Spleen (tissue), 11 donors: ENCODE measurements around the gene TPRKB. TPM values are rescaled to one million over a fixed set of nuclear protein-coding genes. Genes with fewer than 3 reads are reported as not detected.
"Not testable (repeated sequence)": the region's sequence is repeated elsewhere in the genome, so short reads cannot be mapped to it uniquely, and the experiment has no call there.

Experiments
- DNase-seq: peaks from one replicate; pipeline ENCODE4 v3.0.0-alpha.2; 2020
- H3K27ac ChIP-seq, 8 donors: fragments of 200-600 bp; sonication (generic) in 7 of 8; 1 replicate in 4 of 8; 2 replicates in 4 of 8; pipeline versions ENCODE4 v1.5.0 to v1.8.0; 2016 to 2021; ENCODE audit warnings: inconsistent platforms in 4 of 8, mild to moderate bottlenecking in 4 of 8, moderate library complexity in 1 of 8
- H3K27me3 ChIP-seq, 7 donors: fragments of 200-600 bp; sonication (generic) in 6 of 7; replicated peaks in 1 of 7; 1 replicate in 4 of 7; 2 replicates in 3 of 7; pipeline versions ENCODE4 v1.5.0 to v1.8.0; 2016 to 2021; ENCODE audit warnings: inconsistent platforms in 3 of 7, mild to moderate bottlenecking in 1 of 7
- H3K36me3 ChIP-seq, 6 donors: fragments of 200-600 bp; sonication (generic) in 5 of 6; 1 replicate in 4 of 6; 2 replicates in 2 of 6; pipeline versions ENCODE4 v1.5.0 to v1.8.0; 2016 to 2021; ENCODE audit warnings: inconsistent platforms in 2 of 6
- H3K4me1 ChIP-seq, 6 donors: fragments of 200-600 bp; sonication (generic) in 5 of 6; 1 replicate in 3 of 6; 2 replicates in 3 of 6; pipeline versions ENCODE4 v1.5.0 to v1.8.0; 2016 to 2021; ENCODE audit warnings: inconsistent platforms in 3 of 6
- H3K4me3 ChIP-seq, 8 donors: fragments of 200-600 bp; sonication (generic) in 7 of 8; 1 replicate in 4 of 8; 2 replicates in 4 of 8; pipeline versions ENCODE4 v1.5.0 to v1.8.0; 2016 to 2021; ENCODE audit warnings: inconsistent platforms in 4 of 8, mild to moderate bottlenecking in 4 of 8, moderate library complexity in 2 of 8
- H3K9me3 ChIP-seq, 8 donors: fragments of 200-600 bp; sonication (generic) in 7 of 8; 1 replicate in 4 of 8; 2 replicates in 4 of 8; pipeline versions ENCODE4 v1.5.0 to v1.8.0; 2016 to 2021; ENCODE audit warnings: inconsistent platforms in 4 of 8
- CTCF ChIP-seq, 11 experiments: fragments of 200-600 bp in 7 of 11; fragments of 450-650 bp in 4 of 11; sonication (generic) in 4 of 11; IDR thresholded peaks in 8 of 11; conservative IDR thresholded peaks in 3 of 11; 1 replicate in 7 of 11; 2 replicates in 4 of 11; pipeline versions ENCODE4 v1.4.0 to v1.8.0; 2016 to 2021; ENCODE audit warnings: antibody characterized with exemption in 11 of 11, inconsistent platforms in 4 of 11, mild to moderate bottlenecking in 1 of 11
- POLR2A ChIP-seq, 3 donors: fragments of 450-650 bp; IDR thresholded peaks; one replicate each; pipeline ENCODE4 v1.5.1; 2017; ENCODE audit warnings: antibody characterized with exemption in 3 of 3, mild to moderate bottlenecking in 1 of 3
- POLR2AphosphoS5 ChIP-seq, 3 donors: sonication (generic); formaldehyde crosslinking; IDR thresholded peaks; one replicate each; pipeline ENCODE4 v1.5.1; 2017; ENCODE audit warnings: antibody characterized with exemption in 3 of 3
- WGBS, 5 donors: extraction: QIAGEN DNeasy Blood & Tissue Kit in 3 of 5; methylation state at CpG; one replicate each; pipeline versions ENCODE4 v1.1.5 to v1.1.7; 2013 to 2018; 5-methylcytosine and 5-hydroxymethylcytosine counted together
- intact Hi-C: fragments of 100-400 bp; cut with DNase I; formaldehyde crosslinking; loops from one replicate; pipeline ENCODE4 v1.15.0; 2023; ENCODE audit warnings: low total_unique reads
- polyA plus RNA-seq, 3 donors: library from polyadenylated mRNA; stranded (reverse); fragments of 200-250 nt; gene quantifications; one replicate each; pipeline ENCODE4 v1.2.1, GENCODE V29; 2013
- total RNA-seq, 7 donors: library from RNA; depleted of rRNA in 3 of 7; stranded (reverse); fragments of >200 nt in 3 of 7; fragmentation: NEBNext Ultra II Directional in 4 of 7; extraction: Animal tissue kit (Norgen Biotek cat#: 25700) in 4 of 7; gene quantifications; one replicate each; pipeline versions ENCODE4 v1.1.0 to v1.2.1, GENCODE V29; 2016 to 2021
- donor health status: healthy with polysubstance abuse.
- donor health status: DM: no; HTN: no; CAD: no; lungs with moderate emphysema.
- donor health status: DM: no; HTN: no; CAD: no.
- donor health status: Bipolar disorder and iron deficiency.
- donor health status: healthy.
- donor health status: DM: no; HTN: no; CAD: no.
- donor health status: DM: yes; HTN: yes; CAD: no.

The TPRKB gene
- total and polyA plus RNA-seq, 10 donors, result 15.0 to 63.3 (median 26.0) TPM

GRCh38 chr2:73685764-73686438, 51.2 kb downstream of the TPRKB start:
- peak overlapping the region in 1 of 8 donors; percentile 42 for H3K27ac ChIP-seq

GRCh38 chr2:73684905-73685304, 52.2 kb downstream of the TPRKB start:
- peaks cover 0 to 11% (median 3%) of the 10 kb centered on the region in 8 donors for H3K9me3 ChIP-seq
- DNase-seq, H3K27ac ChIP-seq, H3K27me3 ChIP-seq, H3K4me1 ChIP-seq, H3K4me3 ChIP-seq, H3K36me3 ChIP-seq, intact Hi-C loops: not testable (repeated sequence)
- 57 to 80% (median 71%) methylated on average over 8 to 9 of the region's 9 CpGs for WGBS, 5 donors

More at GRCh38 chr2:73685764-73686438, 51.2 kb downstream of the TPRKB start:
- intact Hi-C loops, result no loop called here
- Histone ChIP-seq H3K9me3 (peaks cover 0 to 11% (median 3%) of the 10 kb centered on the region in 8 donors), H3K27me3 (no peaks in the 10 kb centered on the region), H3K4me3 (no peak overlapping the region), H3K4me1 (no peaks in the 10 kb centered on the region), H3K36me3 (no peaks in the 10 kb centered on the region)
- DNase-seq, result no peak
- 80 to 94% (median 90%) methylated on average over 4 of the region's 4 CpGs for WGBS, 5 donors
- no peak for TF ChIP-seq CTCF (IDR thresholded peaks at IDR 0.05 in 8 of 11, conservative IDR thresholded peaks at IDR 0.05 in 3 of 11)
- no peak for TF ChIP-seq POLR2A (IDR thresholded peaks at IDR 0.05)
- no peak for TF ChIP-seq POLR2AphosphoS5 (IDR thresholded peaks at IDR 0.05)

DNA sequence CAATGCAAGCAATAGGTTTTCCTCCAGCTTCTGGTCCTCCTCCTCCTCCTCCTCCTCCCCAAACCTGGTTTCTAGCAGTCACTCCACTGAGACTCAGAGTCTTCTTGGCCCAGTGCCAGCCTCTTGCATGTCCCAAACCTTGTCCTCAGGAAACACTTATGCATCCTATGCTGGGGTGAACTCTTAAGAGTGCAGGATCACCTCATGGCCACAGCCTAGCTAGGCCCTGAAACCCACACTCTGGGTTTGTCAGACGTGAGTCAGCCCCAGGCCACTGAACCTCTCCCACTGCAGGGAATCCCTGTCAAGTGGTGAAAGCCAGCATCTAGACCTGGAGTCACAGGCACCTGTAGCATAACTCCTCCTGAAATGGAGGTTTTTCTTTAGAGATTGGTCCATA, 52.8 kb downstream of the TPRKB start:
- H3K27me3 ChIP-seq, DNase-seq, H3K4me1 ChIP-seq, H3K27ac ChIP-seq, H3K4me3 ChIP-seq, H3K36me3 ChIP-seq, intact Hi-C loops: not testable (repeated sequence)
- H3K9me3 ChIP-seq, result peaks cover 0 to 11% (median 3%) of the 10 kb centered on the region in 8 donors
- 29 to 55% (median 40%) methylated on average over 1 of the region's 1 CpG; no CpG with 5 or more reads in 1 of the 5 donors for WGBS, 5 donors

- peak in 5 of 11 experiments; percentile 30 to 34 (median 32) for TF ChIP-seq CTCF (IDR thresholded peaks at IDR 0.05 in 8 of 11, conservative IDR thresholded peaks at IDR 0.05 in 3 of 11)
- H3K4me1 ChIP-seq, H3K27me3 ChIP-seq, H3K9me3 ChIP-seq, H3K36me3 ChIP-seq, intact Hi-C loops, H3K4me3 ChIP-seq, H3K27ac ChIP-seq, DNase-seq: not testable (repeated sequence)
- WGBS, 5 donors, result 28 to 38% (median 33%) methylated on average over 5 of the region's 5 CpGs
Measured at GRCh38 chr2:73679951-73680571, 57.1 kb downstream of the TPRKB start.

Other genes starting within 250 kb of the TPRKB start
- gene NAT8, start 94.9 kb downstream of the TPRKB start, total RNA-seq, result under 1 TPM in 3 of 7 donors, not detected in 4; 0.66 to 0.88 (median 0.85) TPM
- under 1 TPM in 2 of 3 donors, not detected in 1; 0.14 to 0.19 TPM for gene NAT8, start 94.9 kb downstream of the TPRKB start, polyA plus RNA-seq
- gene DUSP11, start 42.8 kb upstream of the TPRKB start, total RNA-seq, result 10 to 100 TPM; 24.5 to 49.3 (median 29.9) TPM
- gene DUSP11, start 42.8 kb upstream of the TPRKB start, polyA plus RNA-seq, result 10 to 100 TPM; 17.2 to 25.3 (median 25.1) TPM
- gene C2orf78, start 46.8 kb upstream of the TPRKB start, total RNA-seq, result not detected
- not detected for gene C2orf78, start 46.8 kb upstream of the TPRKB start, polyA plus RNA-seq
- 10 to 100 TPM; 26.2 to 35.1 (median 28.5) TPM for gene STAMBP, start 91.6 kb upstream of the TPRKB start, total RNA-seq
- 10 to 100 TPM; 19.5 to 28.5 (median 26.6) TPM for gene STAMBP, start 91.6 kb upstream of the TPRKB start, polyA plus RNA-seq
- gene ACTG2, start 155.7 kb upstream of the TPRKB start, total RNA-seq, result 10 to 100 TPM in 1 of 7 donors, 1 to 10 TPM in 4, under 1 TPM in 2; 0.60 to 17.6 (median 3.1) TPM
- gene ACTG2, start 155.7 kb upstream of the TPRKB start, polyA plus RNA-seq, result 10 to 100 TPM in 1 of 3 donors, 1 to 10 TPM in 2; 3.8 to 10.9 (median 5.0) TPM
- gene DGUOK, start 189.5 kb upstream of the TPRKB start, total RNA-seq, result 10 to 100 TPM; 41.3 to 85.4 (median 52.0) TPM
- 100 to 1,000 TPM in 2 of 3 donors, 10 to 100 TPM in 1; 92.0 to 120 (median 103) TPM for gene DGUOK, start 189.5 kb upstream of the TPRKB start, polyA plus RNA-seq
- gene TET3, start 247.6 kb upstream of the TPRKB start, total RNA-seq, result 10 to 100 TPM; 18.9 to 27.6 (median 24.0) TPM
- gene TET3, start 247.6 kb upstream of the TPRKB start, polyA plus RNA-seq, result 1 to 10 TPM; 1.6 to 3.9 (median 1.7) TPM